PC-9 (cell line): ENCODE measurements around the gene SMG6. TPM values are rescaled to one million over a fixed set of nuclear protein-coding genes. Genes with fewer than 3 reads are reported as not detected.

Experiments used
- BruUV-seq: library from RNA; stranded (reverse); fragments of 400-500 nt; replicated peaks from 2 replicates; lab custom pipeline; 2021; lab: Mats Ljungman, UMichigan
- CTCF ChIA-PET: fragments of 300-600 bp; sonication (Branson Sonifier 250); formaldehyde crosslinking; loops from one replicate; lab custom pipeline; 2022; ENCODE audit warnings: antibody characterized with exemption; lab: Charles Lee
- POLR2A ChIA-PET: fragments of 300-600 bp; sonication (Branson Sonifier 250); formaldehyde crosslinking; loops from one replicate; lab custom pipeline; 2022; ENCODE audit warnings: antibody characterized with exemption; ENCODE audit not compliant: unreplicated experiment; lab: Charles Lee
- DNase-seq, 2 experiments: peaks; one replicate each; pipeline versions ENCODE4 v3.0.0 to v3.0.0-alpha.2; 2015 to 2022; ENCODE audit warnings: mixed read lengths in 1 of 2
- H2AFZ ChIP-seq: fragments of 200-600 bp; sonication (generic); 2 replicates; pipeline ENCODE4 v1.8.1; 2017; ENCODE audit warnings: antibody characterized with exemption
- H3F3A ChIP-seq: fragments of 200-600 bp; sonication (generic); 2 replicates; pipeline ENCODE4 v1.8.1; 2017; ENCODE audit warnings: antibody characterized with exemption, mild to moderate bottlenecking, low read depth; ENCODE audit not compliant: insufficient read depth
- H3K27ac ChIP-seq: fragments of 200-600 bp; sonication (generic); 2 replicates; pipeline ENCODE4 v1.6.1; 2016; ENCODE audit warnings: mixed run types
- H3K27me3 ChIP-seq: fragments of 200-600 bp; sonication (generic); 2 replicates; pipeline ENCODE4 v1.6.1; 2016; ENCODE audit warnings: low read depth, mixed run types; ENCODE audit not compliant: insufficient read depth
- H3K36me3 ChIP-seq: fragments of 200-600 bp; sonication (generic); 2 replicates; pipeline ENCODE4 v1.6.1; 2016; ENCODE audit warnings: low read depth, mixed run types
- H3K4me1 ChIP-seq: fragments of 200-600 bp; sonication (generic); replicated peaks from 2 replicates; pipeline ENCODE4 v1.6.1; 2016; ENCODE audit warnings: mixed run types; ENCODE audit not compliant: insufficient read depth
- H3K4me2 ChIP-seq: fragments of 200-600 bp; sonication (generic); 2 replicates; pipeline ENCODE4 v1.6.1; 2017; ENCODE audit warnings: mixed run types
- H3K4me3 ChIP-seq: fragments of 200-600 bp; sonication (generic); 2 replicates; pipeline ENCODE4 v1.6.1; 2016; ENCODE audit warnings: mixed run types
- H3K79me2 ChIP-seq: fragments of 200-600 bp; sonication (generic); 2 replicates; pipeline ENCODE4 v1.6.1; 2017; ENCODE audit warnings: low read depth, mixed run types
- H3K9me2 ChIP-seq: fragments of 200-600 bp; sonication (generic); 2 replicates; pipeline ENCODE4 v1.8.1; 2017; ENCODE audit warnings: mild to moderate bottlenecking; ENCODE audit not compliant: insufficient read depth
- H3K9me3 ChIP-seq: fragments of 200-600 bp; sonication (generic); 2 replicates; pipeline ENCODE4 v1.8.1; 2016; ENCODE audit warnings: low read depth; ENCODE audit not compliant: insufficient read depth
- H4K20me1 ChIP-seq: fragments of 200-600 bp; sonication (generic); 2 replicates; pipeline ENCODE4 v1.8.1; 2017; ENCODE audit not compliant: insufficient read depth
- CTCF ChIP-seq: fragments of 200-600 bp; sonication (generic); conservative IDR thresholded peaks from 2 replicates; pipeline ENCODE4 v1.6.1; 2017; ENCODE audit warnings: mixed run types, antibody characterized with exemption, mild to moderate bottlenecking, moderate library complexity
- EZH2 ChIP-seq: fragments of 200-600 bp; sonication (generic); IDR thresholded peaks from 2 replicates; pipeline ENCODE4 v1.8.0; 2017; ENCODE audit warnings: antibody characterized with exemption, low read depth
- intact Hi-C: fragments of 100-400 bp; cut with micrococcal nuclease; formaldehyde crosslinking; loops from one replicate; pipeline ENCODE4 v1.10.0; 2022; ENCODE audit not compliant: unreplicated experiment
- total RNA-seq: library from RNA; stranded (reverse); gene quantifications from 2 replicates; pipeline ENCODE4 v1.2.3, GENCODE V29; 2021

The SMG6 gene
- total RNA-seq, 1 experiment from 2014 or later, result 43.1 TPM

- POLR2A ChIA-PET, result no interaction called here
Measured at GRCh38 chr17:2277429-2278170, 26.0 kb downstream of the SMG6 start.

GRCh38 chr17:2275722-2276121 lies 27.9 kb downstream of the SMG6 start:
- ChIA-PET POLR2A (no interaction called here), CTCF (no interaction called here)
- no peaks in the 10 kb centered on the region for H3K79me2 ChIP-seq
- no TSS peak for BruUV-seq
- TF ChIP-seq EZH2 (no peak), CTCF (no peak)
- intact Hi-C loops, result no loop called here
- no peak for DNase-seq
- no peak overlapping the region for H3K4me2 ChIP-seq
- H3K27ac ChIP-seq, result no peak overlapping the region
- no peak overlapping the region for H2AFZ ChIP-seq
- no peaks in the 10 kb centered on the region for H3K9me3 ChIP-seq
- no peaks in the 10 kb centered on the region for H3K27me3 ChIP-seq
- no peaks in the 10 kb centered on the region for H3K9me2 ChIP-seq
- H3K4me3 ChIP-seq, result no peak overlapping the region
- H3F3A ChIP-seq, result 0 out of 2 replicates have a peak, but pooled peaks cover 5% of the 10 kb centered on the region
- H3K36me3 ChIP-seq, result peaks cover 4% of the 10 kb centered on the region; the same call in 1 of the 2 replicates
- no peaks in the 10 kb centered on the region for H4K20me1 ChIP-seq
- no peaks in the 10 kb centered on the region for H3K4me1 ChIP-seq

More at GRCh38 chr17:2277429-2278170, 26.0 kb downstream of the SMG6 start:
- intact Hi-C loops, result no loop called here
- no peaks in the 10 kb centered on the region for H3K9me3 ChIP-seq
- H4K20me1 ChIP-seq, result peaks cover 4% of the 10 kb centered on the region; the same call in 1 of the 2 replicates
- CTCF ChIA-PET, result no interaction called here
- no peak for DNase-seq
- no peak overlapping the region for H3K27ac ChIP-seq
- H2AFZ ChIP-seq, result no peak overlapping the region
- no peaks in the 10 kb centered on the region for H3K4me1 ChIP-seq
- H3F3A ChIP-seq, result no peaks in the 10 kb centered on the region; the same call in 1 of the 2 replicates
- H3K4me3 ChIP-seq, result no peak overlapping the region
- peaks cover 9% of the 10 kb centered on the region for H3K36me3 ChIP-seq
- BruUV-seq, result no TSS peak
- H3K9me2 ChIP-seq, result no peaks in the 10 kb centered on the region
- no peaks in the 10 kb centered on the region for H3K27me3 ChIP-seq
- TF ChIP-seq EZH2 (no peak), CTCF (no peak)
- no peak overlapping the region for H3K4me2 ChIP-seq
- no peaks in the 10 kb centered on the region for H3K79me2 ChIP-seq

- Histone ChIP-seq H3F3A (0 out of 2 replicates have a peak, but pooled peaks cover 5% of the 10 kb centered on the region), H3K4me2 (no peak overlapping the region), H4K20me1 (no peaks in the 10 kb centered on the region), H3K27me3 (no peaks in the 10 kb centered on the region), H3K79me2 (no peaks in the 10 kb centered on the region), H2AFZ (no peak overlapping the region), H3K9me2 (no peaks in the 10 kb centered on the region), H3K27ac (no peak overlapping the region), H3K9me3 (no peaks in the 10 kb centered on the region), H3K4me3 (no peak overlapping the region), H3K36me3 (peaks cover 4% of the 10 kb centered on the region; the same call in 1 of the 2 replicates), H3K4me1 (no peaks in the 10 kb centered on the region)
- CTCF ChIA-PET, result no interaction called here
- intact Hi-C loops, result no loop called here
- POLR2A ChIA-PET, result no interaction called here
- no peak for TF ChIP-seq EZH2
- no peak for DNase-seq
- no TSS peak for BruUV-seq
Measured at GRCh38 chr17:2274414-2274813, 29.2 kb downstream of the SMG6 start.
